GM12878 (cell line): ENCODE data around the gene MPHOSPH8. TPM values are rescaled to one million over a fixed set of nuclear protein-coding genes. Genes with fewer than 3 reads are reported as not detected.
A peak's percentile ranks its signal among the peaks of the same experiment; 100 is the strongest.

Source experiments
- ATAC-seq: fragments of 200-7000 bp; cut with Tn5 transposase; 3 replicates; pipeline ENCODE4 v1.9.1; 2020; ENCODE audit warnings: mild to moderate bottlenecking, moderate library complexity
- BruUV-seq: library from RNA; stranded (reverse); fragments of 400-500 nt; replicated peaks from 2 replicates; lab custom pipeline; 2021; lab: Mats Ljungman, UMichigan
- CTCF ChIA-PET: fragments of 300-600 bp; sonication (Branson Sonifier 250); formaldehyde crosslinking; extraction: SDS; loops from one replicate; lab custom pipeline; 2021; ENCODE audit warnings: inconsistent platforms; lab: Yijun Ruan, JAX
- POLR2A ChIA-PET: fragments of 350-600 bp; formaldehyde crosslinking; extraction: SDS; loops from one replicate; lab custom pipeline; 2021; ENCODE audit warnings: inconsistent platforms; lab: Charles Lee
- RAD21 ChIA-PET: fragments of 300-600 bp; sonication (Branson Sonifier 250); formaldehyde crosslinking; loops from one replicate; lab custom pipeline; 2023; ENCODE audit warnings: antibody characterized with exemption; ENCODE audit not compliant: unreplicated experiment; lab: Charles Lee
- SMC1A ChIA-PET: fragments of 300-600 bp; sonication (Branson Sonifier 250); formaldehyde crosslinking; loops from one replicate; lab custom pipeline; 2023; ENCODE audit not compliant: unreplicated experiment, uncharacterized antibody; lab: Charles Lee
- DNase-seq: peaks from one replicate; pipeline ENCODE4 v3.0.0-alpha.2; 2011; ENCODE audit warnings: low read depth, low spot score
- FAIRE-seq: peaks from 3 replicates; lab custom pipeline; 2011; peaks lifted over from hg19 to GRCh38; lab: Jason Lieb, UNC
- H2AFZ ChIP-seq: 2 replicates; pipeline ENCODE4 v1.6.0; 2011; ENCODE audit warnings: low read depth, low read length, control low read depth; ENCODE audit not compliant: control insufficient read depth
- H3K27ac ChIP-seq: 2 replicates; pipeline ENCODE4 v1.5.1; 2011; ENCODE audit warnings: control low read depth; ENCODE audit not compliant: control insufficient read depth, insufficient read depth
- H3K27me3 ChIP-seq, 2 experiments: replicated peaks in 1 of 2; 2 replicates each; pipeline versions ENCODE4 v1.6.0 to v1.6.1; 2011; ENCODE audit warnings: low read length in 1 of 2; ENCODE audit not compliant: control insufficient read depth in 2 of 2, insufficient read depth in 2 of 2
- H3K36me3 ChIP-seq, 2 experiments: 2 replicates each; pipeline ENCODE4 v1.5.1; 2011; ENCODE audit warnings: low read length in 1 of 2; ENCODE audit not compliant: control insufficient read depth in 2 of 2, insufficient read depth in 2 of 2
- H3K4me1 ChIP-seq: 2 replicates; pipeline ENCODE4 v1.6.1; 2011; ENCODE audit warnings: mild to moderate bottlenecking, low read length, moderate library complexity, mixed read lengths; ENCODE audit not compliant: control insufficient read depth, insufficient read depth
- H3K4me2 ChIP-seq: 2 replicates; pipeline ENCODE4 v1.6.0; 2011; ENCODE audit warnings: control low read depth; ENCODE audit not compliant: control insufficient read depth, insufficient read depth
- H3K4me3 ChIP-seq: fragments of 200-600 bp; sonication (generic); 2 replicates; pipeline ENCODE4 v1.5.1; 2016
- H3K79me2 ChIP-seq: 2 replicates; pipeline ENCODE4 v1.6.0; 2011; ENCODE audit warnings: low read length; ENCODE audit not compliant: control insufficient read depth, insufficient read depth
- H3K9ac ChIP-seq: 2 replicates; pipeline ENCODE4 v1.8.0; 2011; ENCODE audit warnings: low read length, control low read depth, mixed read lengths; ENCODE audit not compliant: control insufficient read depth, insufficient read depth
- H3K9me3 ChIP-seq: replicated peaks from 3 replicates; pipeline ENCODE4 v1.5.1; 2011; ENCODE audit warnings: mild to moderate bottlenecking, low read length; ENCODE audit not compliant: control insufficient read depth, insufficient read depth
- H4K20me1 ChIP-seq: 2 replicates; pipeline ENCODE4 v1.6.0; 2011; ENCODE audit not compliant: control insufficient read depth, insufficient read depth
- ATF2 ChIP-seq: IDR thresholded peaks from 2 replicates; pipeline ENCODE4 v1.6.1; 2012; ENCODE audit warnings: low read length, inconsistent platforms
- CBX3 ChIP-seq: fragments of 200-600 bp; sonication (generic); IDR thresholded peaks from 2 replicates; pipeline ENCODE4 v1.6.1; 2016; ENCODE audit warnings: low read depth, borderline replicate concordance
- CEBPB ChIP-seq, 2 experiments: fragments of 150-350 bp in 1 of 2; IDR thresholded peaks; 2 replicates each; pipeline ENCODE4 v1.6.1; 2012 to 2014; ENCODE audit warnings: low read depth in 2 of 2, low read length in 2 of 2, borderline replicate concordance in 1 of 2, inconsistent platforms in 1 of 2
- CHD2 ChIP-seq: IDR thresholded peaks from 2 replicates; pipeline ENCODE4 v1.6.1; 2011; ENCODE audit warnings: low read depth, low read length, improper control_type of control experiment, borderline replicate concordance
- CREM ChIP-seq: IDR thresholded peaks from 2 replicates; pipeline ENCODE4 v1.6.1; 2014; ENCODE audit warnings: antibody characterized with exemption, low read depth
- EGR1 ChIP-seq, 2 experiments: IDR thresholded peaks; 1 replicate in 1 of 2; 2 replicates in 1 of 2; pipeline ENCODE4 v1.6.1; 2011 to 2012; ENCODE audit warnings: low read depth in 2 of 2, low read length in 2 of 2, borderline replicate concordance in 1 of 2, mild to moderate bottlenecking in 1 of 2, moderate library complexity in 1 of 2
- FOXM1 ChIP-seq: IDR thresholded peaks from 2 replicates; pipeline ENCODE4 v1.6.1; 2012; ENCODE audit warnings: low read depth, mild to moderate bottlenecking, inconsistent platforms, low read length, moderate library complexity
- JUNB ChIP-seq: IDR thresholded peaks from 2 replicates; pipeline ENCODE4 v1.6.1; 2016; ENCODE audit warnings: antibody characterized with exemption, mild to moderate bottlenecking
- MLLT1 ChIP-seq: fragments of 450-650 bp; IDR thresholded peaks from 2 replicates; pipeline ENCODE4 v1.6.1; 2016; ENCODE audit warnings: mild to moderate bottlenecking
- MXI1 ChIP-seq: fragments of 150-350 bp; IDR thresholded peaks from 2 replicates; pipeline ENCODE4 v1.6.1; 2011; ENCODE audit warnings: low read depth, mild to moderate bottlenecking, inconsistent platforms, low read length, improper control_type of control experiment
- NBN ChIP-seq: fragments of 450-650 bp; IDR thresholded peaks from 2 replicates; pipeline ENCODE4 v1.6.1; 2016
- POLR2AphosphoS5 ChIP-seq: IDR thresholded peaks from 2 replicates; pipeline ENCODE4 v1.6.1; 2011; ENCODE audit warnings: mild to moderate bottlenecking, low read length, inconsistent platforms
- RUNX3 ChIP-seq: IDR thresholded peaks from 2 replicates; pipeline ENCODE4 v1.6.1; 2012; ENCODE audit warnings: low read length, inconsistent platforms
- SMC3 ChIP-seq: IDR thresholded peaks from 2 replicates; pipeline ENCODE4 v1.6.1; 2011; ENCODE audit warnings: low read length, improper control_type of control experiment, borderline replicate concordance
- SREBF1 ChIP-seq: IDR thresholded peaks from 2 replicates; pipeline ENCODE4 v1.6.1; 2012; ENCODE audit warnings: mild to moderate bottlenecking, low read length
- SRF ChIP-seq, 2 experiments: IDR thresholded peaks; 2 replicates each; pipeline ENCODE4 v1.6.1; 2011; ENCODE audit warnings: low read depth in 2 of 2, low read length in 2 of 2, mild to moderate bottlenecking in 1 of 2, moderate library complexity in 1 of 2
- STAT1 ChIP-seq: fragments of 450-650 bp; conservative IDR thresholded peaks from 2 replicates; pipeline ENCODE4 v1.6.1; 2014; ENCODE audit warnings: antibody characterized with exemption, mild to moderate bottlenecking
- ZNF622 ChIP-seq: fragments of 450-650 bp; IDR thresholded peaks from 2 replicates; pipeline ENCODE4 v1.6.1; 2017; ENCODE audit warnings: mild to moderate bottlenecking, inconsistent platforms
- WGBS: methylation state at CpG from one replicate; pipeline ENCODE4 v1.1.6; 2016; ENCODE audit warnings: low lambda C conversion rate; ENCODE audit not compliant: insufficient replicate concordance, insufficient coverage; ENCODE audit errors: missing lambda C conversion rate; 5-methylcytosine and 5-hydroxymethylcytosine counted together
- in situ Hi-C: fragments of 300-500 bp; cut with MboI; formaldehyde crosslinking; loops from 9 replicates; pipeline ENCODE4 v1.14.3; 2018; ENCODE audit warnings: mixed read lengths
- intact Hi-C: fragments of 100-400 bp; cut with micrococcal nuclease; formaldehyde crosslinking; loops from one replicate; pipeline ENCODE4 v1.14.2; 2022; ENCODE audit not compliant: unreplicated experiment
- polyA plus RNA-seq, 11 experiments: library from polyadenylated mRNA; depleted of rRNA in 4 of 11; unstranded in 6 of 11; stranded (reverse) in 5 of 11; fragments of >200 nt; fragmentation: Nextera tagmentation in 4 of 11; fragmentation: Illumina TruSeq in 1 of 11; extraction: Ambion mirVana in 4 of 11; extraction: Trizol in 1 of 11; gene quantifications; 1 replicate in 1 of 11; 2 replicates in 10 of 11; pipeline versions ENCODE4 v1.2.1 to v1.2.3, GENCODE V29; 2011 to 2016; ENCODE audit warnings: inconsistent platforms in 2 of 11, missing spikeins in 2 of 11, low read depth in 1 of 11
- total RNA-seq, 4 experiments: library from RNA; depleted of rRNA in 3 of 4; stranded (reverse); fragments of >200 nt in 3 of 4; fragmentation: Illumina TruSeq in 1 of 4; extraction: Trizol in 1 of 4; gene quantifications; 2 replicates each; pipeline versions ENCODE4 v1.2.1 to v1.2.3, GENCODE V29; 2013 to 2021

MPHOSPH8 gene
- total and polyA plus RNA-seq, 10 of the 15 experiments (the other 5 are each of a cell fraction or from before 2014, with no cell fraction given), result 15.9 to 34.9 (median 26.9) TPM

GRCh38 chr13:19601749-19602725 lies 31.4 kb upstream of the MPHOSPH8 start:
- H3K4me3 ChIP-seq, result peak overlapping the region; percentile 86
- no peaks in the 10 kb centered on the region for H4K20me1 ChIP-seq
- H3K4me2 ChIP-seq, result peak overlapping the region; percentile 92
- H3K79me2 ChIP-seq, result peaks cover 14% of the 10 kb centered on the region
- WGBS, result 13% methylated on average over 87 of the region's 108 CpGs
- ChIA-PET POLR2A (interaction anchor here (0.6 to 0.9 kb wide), 4 partner anchors 9 to 1289 kb away, joined by 3 to 6 read pairs (median 4); no protein-coding TSS in a partner anchor), RAD21 (interaction anchor here (0.6 to 1.0 kb wide), 3 partner anchors 17 to 30 kb away, joined by 3 to 4 read pairs (median 4); no protein-coding TSS in a partner anchor), CTCF (interaction anchor here (0.9 to 1.3 kb wide), 5 partner anchors 9 to 31 kb away, joined by 3 to 7 read pairs (median 3); no protein-coding TSS in a partner anchor), SMC1A (interaction anchor here (1.1 kb wide), 1 partner anchor 32 kb away, joined by 4 read pairs; no protein-coding TSS in a partner anchor)
- in situ Hi-C loops, result loop anchor here (5.0 kb wide), 1 partner anchor 50 kb away; no protein-coding TSS in a partner anchor
- DNase-seq (no peak), FAIRE-seq (no peak), ATAC-seq (peak; percentile 95)
- no peaks in the 10 kb centered on the region for H3K27me3 ChIP-seq
- BruUV-seq, result no TSS peak
- intact Hi-C loops, result loop anchor here (2.0 kb wide), 1 partner anchor 33 kb away; no protein-coding TSS in a partner anchor
- H3K4me1 ChIP-seq, result 0 out of 2 replicates have a peak, but pooled peaks cover 3% of the 10 kb centered on the region
- peak overlapping the region; percentile 92 for H3K9ac ChIP-seq
- H2AFZ ChIP-seq, result peak overlapping the region; percentile 87
- peak overlapping the region; percentile 85 for H3K27ac ChIP-seq
- H3K36me3 ChIP-seq, result no peaks in the 10 kb centered on the region
- H3K9me3 ChIP-seq, result no peaks in the 10 kb centered on the region; the same call in 1 of the 3 replicates
- TF ChIP-seq MLLT1, result no peak
- no peak for TF ChIP-seq MXI1
- TF ChIP-seq SREBF1, result no peak
- 0 out of 2 replicates have a peak, but pooled peaks have one; percentile 26 for TF ChIP-seq CHD2
- TF ChIP-seq NBN, result no peak
- no peak for TF ChIP-seq ZNF622
- no peak for TF ChIP-seq CEBPB (IDR thresholded peaks at IDR 0.05; ENCODE audit: borderline replicate concordance in 1 of 2, low read depth in 2 of 2, low read length in 2 of 2)
- TF ChIP-seq POLR2AphosphoS5, result peak; percentile 63; the same call in 1 of the 2 replicates
- TF ChIP-seq SMC3, result peak; percentile 21; the same call in 1 of the 2 replicates
- TF ChIP-seq FOXM1, result no peak
- no peak for TF ChIP-seq SRF (IDR thresholded peaks at IDR 0.05; ENCODE audit: low read depth in 2 of 2, low read length in 2 of 2)
- peak; percentile 72 for TF ChIP-seq RUNX3
- no peak for TF ChIP-seq JUNB
- peak in 1 of 2 experiments; percentile 79; a peak in 2 of 3 replicates for TF ChIP-seq EGR1 (IDR thresholded peaks at IDR 0.05; ENCODE audit: borderline replicate concordance in 1 of 2, low read depth in 2 of 2, low read length in 2 of 2)
- no peak for TF ChIP-seq ATF2
- peak; percentile 18; the same call in 1 of the 2 replicates for TF ChIP-seq CREM
- no peak for TF ChIP-seq CBX3
- no peak for TF ChIP-seq STAT1
